HEK293 (cell line): Measurements from ENCODE around the gene TRMT44.

ENCODE experiments used
- BCL11A ChIP-seq: fragments of 450-650 bp; formaldehyde crosslinking; IDR thresholded peaks from 2 replicates; pipeline ENCODE4 v1.5.1; 2016; ENCODE audit warnings: low read depth, missing biosample characterization, missing genetic modification characterization
- MYNN ChIP-seq: fragments of 450-650 bp; formaldehyde crosslinking; IDR thresholded peaks from 2 replicates; pipeline ENCODE4 v1.5.1; 2016; ENCODE audit warnings: missing biosample characterization, missing genetic modification characterization, borderline replicate concordance
- YY1 ChIP-seq: fragments of 450-650 bp; formaldehyde crosslinking; IDR thresholded peaks from 2 replicates; pipeline ENCODE4 v1.5.1; 2018; ENCODE audit warnings: missing biosample characterization, missing genetic modification characterization
- ZBTB1 ChIP-seq: fragments of 450-650 bp; formaldehyde crosslinking; IDR thresholded peaks from 2 replicates; pipeline ENCODE4 v1.5.1; 2016; ENCODE audit warnings: missing biosample characterization, missing genetic modification characterization
- ZNF174 ChIP-seq: fragments of 450-650 bp; formaldehyde crosslinking; IDR thresholded peaks from 2 replicates; pipeline ENCODE4 v1.5.0; 2017; ENCODE audit warnings: missing biosample characterization, mild to moderate bottlenecking, missing genetic modification characterization
- ZNF274 ChIP-seq, 2 experiments: fragments of 200-500 bp in 1 of 2; fragments of 450-650 bp in 1 of 2; sonication (Bioruptor generic) in 1 of 2; formaldehyde crosslinking in 1 of 2; IDR thresholded peaks; 2 replicates each; pipeline versions ENCODE4 v1.5.1 to v1.6.1; 2014 to 2016; ENCODE audit warnings: borderline replicate concordance in 1 of 2, inconsistent platforms in 1 of 2, low read length in 1 of 2, missing biosample characterization in 1 of 2, missing genetic modification characterization in 1 of 2
- ZNF521 ChIP-seq: fragments of 450-650 bp; formaldehyde crosslinking; IDR thresholded peaks from 2 replicates; pipeline ENCODE4 v1.5.1; 2017; ENCODE audit warnings: missing biosample characterization, mild to moderate bottlenecking, missing genetic modification characterization
- ZNF549 ChIP-seq: fragments of 450-650 bp; IDR thresholded peaks from 2 replicates; pipeline ENCODE4 v1.5.1; 2018; ENCODE audit warnings: missing biosample characterization, missing genetic modification characterization, mild to moderate bottlenecking, inconsistent platforms, moderate library complexity
- TF ChIP-seq, protein P1 (sequence below): fragments of 450-650 bp; formaldehyde crosslinking; IDR thresholded peaks from 2 replicates; pipeline ENCODE4 v1.5.1; 2016; ENCODE audit warnings: missing biosample characterization, missing genetic modification characterization
- TF ChIP-seq, protein P2 (sequence below): fragments of 450-650 bp; formaldehyde crosslinking; IDR thresholded peaks from 2 replicates; pipeline ENCODE4 v1.5.1; 2016; ENCODE audit warnings: missing biosample characterization, missing genetic modification characterization
- TF ChIP-seq, protein P3 (sequence below): fragments of 450-650 bp; formaldehyde crosslinking; IDR thresholded peaks from 2 replicates; pipeline ENCODE4 v1.5.1; 2016; ENCODE audit warnings: missing biosample characterization, missing genetic modification characterization

GRCh38 chr4:8414377-8414776 is 26.2 kb upstream of the TRMT44 start:
- no peak for TF ChIP-seq ZNF274 (IDR thresholded peaks at IDR 0.05; ENCODE audit: low read length)
- no peak for TF ChIP-seq ZNF274 (tag by site-specific recombination; IDR thresholded peaks at IDR 0.05; ENCODE audit: borderline replicate concordance)
- TF ChIP-seq YY1 (tag by site-specific recombination), result no peak
- TF ChIP-seq, protein P1, sequence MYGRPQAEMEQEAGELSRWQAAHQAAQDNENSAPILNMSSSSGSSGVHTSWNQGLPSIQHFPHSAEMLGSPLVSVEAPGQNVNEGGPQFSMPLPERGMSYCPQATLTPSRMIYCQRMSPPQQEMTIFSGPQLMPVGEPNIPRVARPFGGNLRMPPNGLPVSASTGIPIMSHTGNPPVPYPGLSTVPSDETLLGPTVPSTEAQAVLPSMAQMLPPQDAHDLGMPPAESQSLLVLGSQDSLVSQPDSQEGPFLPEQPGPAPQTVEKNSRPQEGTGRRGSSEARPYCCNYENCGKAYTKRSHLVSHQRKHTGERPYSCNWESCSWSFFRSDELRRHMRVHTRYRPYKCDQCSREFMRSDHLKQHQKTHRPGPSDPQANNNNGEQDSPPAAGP, result no peak
- TF ChIP-seq, protein P2, sequence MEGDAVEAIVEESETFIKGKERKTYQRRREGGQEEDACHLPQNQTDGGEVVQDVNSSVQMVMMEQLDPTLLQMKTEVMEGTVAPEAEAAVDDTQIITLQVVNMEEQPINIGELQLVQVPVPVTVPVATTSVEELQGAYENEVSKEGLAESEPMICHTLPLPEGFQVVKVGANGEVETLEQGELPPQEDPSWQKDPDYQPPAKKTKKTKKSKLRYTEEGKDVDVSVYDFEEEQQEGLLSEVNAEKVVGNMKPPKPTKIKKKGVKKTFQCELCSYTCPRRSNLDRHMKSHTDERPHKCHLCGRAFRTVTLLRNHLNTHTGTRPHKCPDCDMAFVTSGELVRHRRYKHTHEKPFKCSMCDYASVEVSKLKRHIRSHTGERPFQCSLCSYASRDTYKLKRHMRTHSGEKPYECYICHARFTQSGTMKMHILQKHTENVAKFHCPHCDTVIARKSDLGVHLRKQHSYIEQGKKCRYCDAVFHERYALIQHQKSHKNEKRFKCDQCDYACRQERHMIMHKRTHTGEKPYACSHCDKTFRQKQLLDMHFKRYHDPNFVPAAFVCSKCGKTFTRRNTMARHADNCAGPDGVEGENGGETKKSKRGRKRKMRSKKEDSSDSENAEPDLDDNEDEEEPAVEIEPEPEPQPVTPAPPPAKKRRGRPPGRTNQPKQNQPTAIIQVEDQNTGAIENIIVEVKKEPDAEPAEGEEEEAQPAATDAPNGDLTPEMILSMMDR (tag by site-specific recombination), result no peak
- no peak for TF ChIP-seq ZNF521 (tag by site-specific recombination)
- TF ChIP-seq BCL11A (tag by site-specific recombination), result no peak
- no peak for TF ChIP-seq ZBTB1
- TF ChIP-seq, protein P3, sequence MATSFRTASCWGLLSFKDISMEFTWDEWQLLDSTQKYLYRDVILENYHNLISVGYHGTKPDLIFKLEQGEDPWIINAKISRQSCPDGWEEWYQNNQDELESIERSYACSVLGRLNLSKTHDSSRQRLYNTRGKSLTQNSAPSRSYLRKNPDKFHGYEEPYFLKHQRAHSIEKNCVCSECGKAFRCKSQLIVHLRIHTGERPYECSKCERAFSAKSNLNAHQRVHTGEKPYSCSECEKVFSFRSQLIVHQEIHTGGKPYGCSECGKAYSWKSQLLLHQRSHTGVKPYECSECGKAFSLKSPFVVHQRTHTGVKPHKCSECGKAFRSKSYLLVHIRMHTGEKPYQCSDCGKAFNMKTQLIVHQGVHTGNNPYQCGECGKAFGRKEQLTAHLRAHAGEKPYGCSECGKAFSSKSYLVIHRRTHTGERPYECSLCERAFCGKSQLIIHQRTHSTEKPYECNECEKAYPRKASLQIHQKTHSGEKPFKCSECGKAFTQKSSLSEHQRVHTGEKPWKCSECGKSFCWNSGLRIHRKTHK (tag by site-specific recombination), result no peak
- no peak for TF ChIP-seq ZNF174 (tag by site-specific recombination)
- no peak for TF ChIP-seq ZNF549 (tag by site-specific recombination)
- TF ChIP-seq MYNN (tag by site-specific recombination), result no peak
